GM18499 (cell line): ENCODE data around the gene PLCG2.

Source experiments
- ATAC-seq: cut with Tn5 transposase; IDR thresholded peaks from one replicate; pipeline ENCODE4 v1.9.1; 2021; ENCODE audit warnings: moderate number of reproducible peaks; ENCODE audit not compliant: insufficient read depth, unreplicated experiment

The PLCG2 gene

DNA sequence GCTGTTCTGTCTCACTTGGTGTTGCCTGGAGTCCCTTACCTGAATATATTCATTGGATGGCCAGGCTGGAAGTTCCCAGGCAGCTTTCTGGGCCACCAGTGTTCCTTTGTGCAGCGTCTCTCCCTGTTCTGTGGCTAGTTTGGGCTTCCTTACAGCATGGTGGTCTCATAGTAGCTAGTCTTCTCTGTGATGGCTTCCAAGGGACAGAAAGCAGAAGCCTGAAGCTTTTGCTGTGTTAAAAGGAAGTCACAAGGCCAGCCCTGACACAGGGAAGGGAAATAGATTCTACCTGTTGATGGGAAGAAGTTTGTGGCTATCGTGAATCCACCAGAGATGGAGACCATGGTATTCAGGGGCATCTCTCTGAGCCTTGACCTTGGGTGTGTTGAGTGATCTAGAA is 34.6 kb downstream of the PLCG2 start:
- ATAC-seq: no peak

DNA sequence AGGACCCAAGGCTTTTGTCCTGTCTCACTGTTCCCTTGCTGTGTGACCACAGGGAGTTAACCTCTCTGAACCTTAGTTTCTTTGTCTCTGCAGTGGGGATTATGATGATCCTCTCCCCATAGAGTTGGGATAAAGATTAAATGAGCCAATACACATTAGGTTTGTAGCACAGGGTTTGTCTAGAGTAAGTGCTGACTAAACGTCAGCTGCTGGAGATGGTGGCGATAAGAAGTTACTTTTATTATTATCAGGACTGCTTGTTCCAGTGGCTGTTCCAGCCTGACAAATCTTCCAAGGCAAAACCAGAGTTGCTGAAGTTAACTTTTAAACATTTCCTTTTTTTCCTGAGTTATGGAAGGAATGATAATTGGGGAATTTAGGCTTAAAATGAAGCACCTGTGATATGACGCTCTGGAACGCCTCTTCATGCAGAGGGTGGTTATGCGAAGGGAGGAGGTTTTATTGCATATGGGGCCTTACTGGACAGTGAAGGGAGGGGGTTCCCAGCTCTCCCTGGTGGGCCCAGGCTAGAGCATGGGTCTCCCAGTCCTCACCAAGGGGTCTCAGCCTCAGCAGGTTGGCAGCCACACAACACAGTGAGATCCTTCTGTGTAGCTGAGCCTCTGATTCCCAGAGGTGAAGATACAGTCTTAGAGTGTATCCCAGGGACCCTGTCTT is 35.8 kb downstream of the PLCG2 start:
- ATAC-seq: no peak

DNA sequence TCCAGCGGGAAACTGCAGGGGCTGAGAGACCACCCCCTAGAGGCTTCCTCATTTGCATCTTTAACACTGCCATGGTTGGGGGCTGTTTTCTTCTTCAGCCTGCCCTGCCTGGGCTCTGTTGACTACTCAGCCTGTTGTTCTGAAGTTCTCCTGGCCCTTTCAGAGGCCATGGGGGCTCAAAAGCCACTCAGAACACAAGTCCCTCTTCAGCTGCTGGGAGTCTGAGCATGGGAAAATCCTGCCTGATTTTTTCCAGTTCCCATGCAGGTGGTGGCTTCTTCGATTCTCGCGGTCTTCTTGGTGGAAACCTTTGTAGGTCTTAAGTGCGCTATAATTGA is 36.3 kb downstream of the PLCG2 start:
- ATAC-seq: no peak

DNA sequence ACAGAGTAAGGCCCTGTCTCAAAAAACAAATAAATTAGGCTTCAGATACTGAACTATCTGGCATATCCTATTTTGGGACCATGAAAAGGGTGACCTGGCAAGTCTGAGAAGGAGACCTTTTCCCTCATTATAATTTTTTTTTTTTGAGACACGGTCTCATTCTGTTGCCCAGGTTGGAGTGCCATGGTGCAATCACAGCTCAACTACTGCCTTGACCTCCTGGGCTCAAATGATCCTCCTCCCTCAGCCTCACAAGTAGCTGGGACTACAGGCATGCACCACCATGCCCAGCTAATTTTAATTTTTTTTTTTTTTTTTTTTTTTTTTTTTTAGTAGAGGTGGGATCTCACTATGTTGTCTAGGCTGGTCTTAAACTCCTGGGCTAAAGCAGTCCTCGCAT is 37.3 kb downstream of the PLCG2 start:
- no peak for ATAC-seq

DNA sequence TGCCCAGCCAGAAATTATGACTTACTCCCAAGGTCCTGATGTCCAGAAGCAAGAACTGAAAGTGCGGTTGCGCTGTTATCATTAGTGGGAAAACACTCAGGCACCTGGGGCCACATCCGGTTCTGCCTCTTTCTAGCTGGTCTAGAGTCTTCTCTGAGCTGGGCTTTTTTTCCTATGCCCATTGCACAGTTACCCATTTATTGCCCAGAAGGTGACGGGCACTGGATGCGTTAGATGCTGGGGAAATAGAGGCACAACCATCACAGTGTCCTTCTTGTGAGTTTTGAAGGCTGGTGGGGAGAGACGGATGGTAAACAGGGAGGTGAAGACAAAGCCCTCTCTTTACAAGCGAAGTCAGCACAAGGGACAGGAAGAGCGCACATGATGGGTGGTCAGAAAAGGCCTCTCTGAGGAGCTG is 37.7 kb downstream of the PLCG2 start:
- ATAC-seq: no peak

DNA sequence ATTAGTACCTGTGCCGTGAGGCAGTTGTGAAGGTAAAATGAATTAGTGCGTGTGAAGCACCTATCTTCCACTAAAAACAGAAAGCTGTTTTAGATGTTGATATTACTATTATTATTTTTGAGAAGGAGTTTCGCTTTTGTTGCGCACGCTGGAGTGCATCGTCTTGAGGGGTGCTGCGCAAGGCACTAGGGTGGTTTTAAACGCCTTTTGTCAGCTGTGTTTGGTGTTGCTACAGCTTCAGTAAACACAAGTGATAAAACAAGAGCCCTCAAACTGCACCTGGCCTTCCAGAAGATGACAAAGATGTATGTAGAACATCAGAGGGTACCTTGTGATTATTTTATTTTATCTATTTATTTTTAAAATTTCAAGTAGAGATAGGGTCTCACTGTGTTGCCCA is 38.2 kb downstream of the PLCG2 start:
- no peak for ATAC-seq

DNA sequence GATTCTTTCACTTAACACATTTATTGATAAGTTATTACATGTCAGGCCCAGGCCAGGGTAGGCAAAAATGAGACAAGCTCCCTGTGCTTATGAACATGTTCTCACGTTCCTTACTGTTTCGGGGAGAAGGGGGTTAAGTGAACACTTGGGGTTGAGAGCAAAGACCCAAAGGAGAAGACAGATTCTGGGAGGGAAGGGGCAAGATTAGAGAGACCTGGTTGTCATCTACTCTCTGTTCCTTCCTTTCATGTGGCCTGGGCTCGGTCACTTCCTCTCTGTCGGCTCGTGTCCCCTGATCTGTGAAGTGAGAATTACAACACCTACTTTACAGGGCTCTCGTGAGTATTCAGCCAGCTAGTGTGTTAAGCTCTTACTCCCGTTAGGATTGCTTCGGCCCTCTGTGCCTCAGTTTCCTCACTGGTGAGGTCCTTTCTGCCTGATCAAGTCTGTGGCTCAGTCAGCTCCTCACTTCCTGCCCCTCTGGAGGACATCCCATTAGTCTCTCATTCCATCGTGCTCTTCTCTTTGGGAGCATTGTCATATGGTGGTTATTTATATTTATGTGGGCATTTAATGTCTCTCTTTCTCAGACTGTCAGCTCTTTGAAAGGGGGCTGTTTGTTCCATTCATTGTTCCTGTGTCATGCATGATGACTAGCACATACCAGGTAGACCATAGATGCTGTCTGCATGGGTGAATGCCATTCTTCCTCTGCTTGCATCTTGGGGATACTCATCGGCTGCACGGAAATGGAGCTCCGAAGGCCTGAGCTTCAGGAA is 38.9 kb downstream of the PLCG2 start:
- ATAC-seq: no peak

DNA sequence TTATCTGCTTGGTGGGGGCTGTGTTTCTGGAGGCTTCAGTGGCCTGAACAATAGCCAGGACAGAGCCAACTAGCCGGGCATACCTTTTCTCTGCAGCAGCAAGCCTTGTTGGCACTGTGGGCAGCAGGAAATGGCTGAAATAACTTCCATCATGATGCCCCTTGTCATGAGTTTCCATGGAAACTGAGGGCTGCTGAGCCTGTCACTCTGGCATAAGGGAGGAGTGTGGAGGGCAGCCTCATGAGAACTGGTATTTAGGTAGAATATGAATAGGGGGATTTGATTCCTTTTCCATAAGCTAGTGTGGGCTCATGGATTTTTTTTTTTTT is 39.4 kb downstream of the PLCG2 start:
- no peak for ATAC-seq

DNA sequence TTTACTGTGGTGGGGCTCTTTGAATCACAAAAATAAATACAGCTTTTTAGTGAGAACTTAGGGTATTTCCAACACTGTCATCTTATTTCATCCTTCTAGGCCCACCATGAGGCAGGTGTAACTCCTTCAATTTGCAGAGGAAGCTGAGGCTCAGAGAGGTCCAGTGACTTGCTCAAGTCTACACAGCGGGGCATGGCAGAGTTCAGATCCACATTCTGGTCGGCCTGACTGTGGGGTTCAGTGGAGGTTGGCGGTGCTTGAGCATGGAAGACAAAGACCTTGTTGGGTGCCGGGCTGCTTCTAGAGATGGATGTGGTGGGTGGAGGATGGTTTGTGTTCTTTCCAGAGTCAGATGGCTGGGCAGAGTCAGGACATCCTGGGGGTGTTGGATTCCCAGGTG is 39.8 kb downstream of the PLCG2 start:
- ATAC-seq: no peak

DNA sequence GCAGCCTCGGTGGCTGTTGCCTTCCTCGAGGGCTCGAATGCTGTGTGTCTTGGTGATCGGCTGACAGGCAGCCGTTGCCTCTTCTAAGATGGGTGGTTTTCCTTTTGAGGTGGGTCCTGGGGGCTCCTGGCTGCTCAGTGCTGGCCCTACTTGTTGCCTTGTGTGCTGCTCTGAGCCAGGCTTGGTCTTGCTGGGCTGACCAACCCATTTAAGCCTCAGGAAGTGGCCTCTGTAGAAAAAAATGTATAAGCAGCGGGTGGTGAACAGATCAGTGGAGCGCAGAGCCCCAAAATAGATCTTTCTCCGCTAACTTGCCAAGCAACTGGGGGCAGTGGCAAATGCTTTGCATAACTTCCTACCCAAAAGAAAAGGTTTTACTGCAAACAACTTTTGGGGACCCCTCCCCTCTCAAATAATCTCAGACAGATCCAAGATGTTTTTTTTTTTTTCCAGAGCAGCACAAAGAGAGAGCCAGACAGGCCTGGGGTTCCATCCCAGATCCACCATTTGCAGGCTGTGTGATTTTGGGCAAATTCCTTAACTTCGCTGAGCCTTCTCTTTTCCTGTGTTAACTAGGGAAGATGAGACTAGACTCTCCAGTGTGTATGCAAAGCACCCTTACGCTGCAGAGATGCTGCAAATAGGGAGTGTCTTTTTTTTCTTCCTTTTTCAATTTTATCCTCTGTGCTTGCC is 42.5 kb downstream of the PLCG2 start:
- ATAC-seq: peak; percentile 31

DNA sequence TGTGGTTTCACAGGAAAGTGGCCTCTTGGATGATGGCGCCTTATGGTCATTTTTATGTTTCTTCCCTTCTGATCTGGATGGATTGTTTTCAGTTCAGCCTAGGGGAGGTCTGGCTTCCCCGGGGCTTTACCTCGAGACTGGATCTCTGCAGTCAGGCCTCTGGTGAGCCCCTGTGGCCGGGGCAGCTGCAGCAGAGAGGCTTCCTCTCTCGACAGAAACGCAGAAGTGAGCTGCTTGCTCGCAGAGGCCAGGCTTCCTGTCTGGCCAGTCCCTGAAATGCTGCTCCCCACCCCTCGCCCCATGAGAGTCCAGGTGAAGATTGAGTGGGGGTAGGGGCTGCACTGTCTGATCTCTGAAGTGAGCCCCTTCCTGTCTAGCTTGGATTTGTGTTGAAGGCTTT is 44.0 kb downstream of the PLCG2 start:
- no peak for ATAC-seq

DNA sequence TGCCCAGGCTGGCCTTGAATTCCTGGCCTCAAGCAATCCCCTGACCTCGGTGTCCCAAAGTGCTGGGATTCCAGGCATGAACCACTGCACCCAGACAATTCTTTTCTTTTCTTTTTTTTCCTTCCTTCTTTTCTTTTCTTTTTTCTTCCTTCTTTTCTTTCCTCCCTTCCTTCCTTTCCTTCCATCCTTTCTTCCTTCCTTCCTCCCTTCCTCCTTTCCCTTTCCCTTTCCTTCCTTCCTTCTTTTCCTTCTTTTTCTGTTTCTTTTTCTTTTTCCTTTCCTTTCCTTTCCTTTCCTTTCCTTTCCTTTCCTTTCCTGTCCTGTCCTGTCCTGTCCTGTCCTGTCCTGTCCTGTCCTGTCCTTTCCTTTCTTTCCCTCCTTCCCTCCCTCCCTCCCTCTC is 44.6 kb downstream of the PLCG2 start:
- ATAC-seq: no peak

DNA sequence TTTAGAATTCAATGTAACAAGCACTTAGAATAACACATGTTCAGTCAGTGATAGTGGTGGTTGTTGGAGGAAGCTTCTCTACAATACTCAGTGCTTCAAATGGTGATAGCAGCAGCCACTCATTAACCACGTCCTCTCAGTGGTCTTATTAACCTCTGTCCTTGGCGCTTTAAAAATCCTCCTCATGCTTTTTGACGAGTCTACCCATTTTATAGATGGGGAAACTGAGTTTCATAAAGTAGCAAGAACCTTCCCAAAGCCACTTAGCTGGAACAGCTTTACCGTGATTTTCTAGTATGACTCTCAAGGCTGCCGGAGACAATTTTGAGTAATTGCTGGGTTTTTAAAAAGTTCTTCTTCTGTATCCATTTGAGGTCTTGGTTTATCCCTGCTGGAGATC is 47.4 kb downstream of the PLCG2 start:
- ATAC-seq: no peak

DNA sequence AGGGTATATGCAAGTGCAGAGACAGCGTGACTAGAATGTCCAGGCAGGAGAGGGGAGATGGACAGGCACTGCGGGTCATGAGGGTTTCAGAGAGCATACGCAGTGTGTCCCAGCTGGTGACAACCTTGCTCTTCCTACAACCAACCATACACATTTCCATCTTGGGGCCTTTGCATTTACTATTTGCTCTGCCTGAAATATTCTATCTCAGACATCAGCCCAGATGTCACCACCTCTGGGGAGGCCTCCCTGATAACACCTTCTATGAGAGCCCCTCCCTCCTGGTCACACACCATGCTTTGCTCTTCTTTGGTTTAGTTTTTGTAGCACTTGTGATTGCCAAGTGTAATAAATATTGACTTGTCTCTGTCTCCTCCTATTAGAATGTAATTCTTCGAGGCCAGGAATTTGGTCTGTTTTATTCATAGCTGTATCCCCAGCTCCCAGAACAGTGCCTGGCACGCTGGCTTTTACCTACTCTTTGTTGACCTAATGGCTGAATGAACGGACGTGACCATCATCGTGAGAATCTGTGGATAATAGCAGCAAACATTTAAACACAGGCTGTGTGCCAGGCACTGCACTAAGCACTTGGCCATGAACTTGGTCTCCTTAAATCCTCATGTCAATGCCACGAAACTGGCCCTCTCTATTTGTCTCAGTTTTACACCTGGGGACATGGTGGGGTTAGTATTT is 51.9 kb downstream of the PLCG2 start:
- ATAC-seq: no peak

DNA sequence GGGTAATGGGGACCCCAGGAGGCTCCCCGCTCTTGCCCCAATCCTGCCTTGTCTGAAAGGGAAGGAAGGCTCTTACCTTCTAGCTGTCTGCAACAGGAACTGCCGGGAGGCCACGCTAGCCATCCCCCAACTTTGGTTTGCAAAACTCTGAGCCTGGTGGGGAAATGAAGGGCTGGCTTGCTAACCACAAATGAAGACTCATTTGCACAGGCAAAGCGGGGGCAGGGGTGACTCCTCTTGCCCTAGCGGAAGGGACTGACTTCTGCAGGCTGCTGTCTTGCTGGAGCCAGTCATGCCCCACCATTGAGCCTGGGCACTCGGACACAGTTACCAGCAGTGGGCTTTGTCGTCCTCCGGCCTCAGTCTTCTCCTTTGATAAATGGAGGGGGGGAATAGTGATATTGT is 52.6 kb downstream of the PLCG2 start:
- peak; percentile 41 for ATAC-seq

DNA sequence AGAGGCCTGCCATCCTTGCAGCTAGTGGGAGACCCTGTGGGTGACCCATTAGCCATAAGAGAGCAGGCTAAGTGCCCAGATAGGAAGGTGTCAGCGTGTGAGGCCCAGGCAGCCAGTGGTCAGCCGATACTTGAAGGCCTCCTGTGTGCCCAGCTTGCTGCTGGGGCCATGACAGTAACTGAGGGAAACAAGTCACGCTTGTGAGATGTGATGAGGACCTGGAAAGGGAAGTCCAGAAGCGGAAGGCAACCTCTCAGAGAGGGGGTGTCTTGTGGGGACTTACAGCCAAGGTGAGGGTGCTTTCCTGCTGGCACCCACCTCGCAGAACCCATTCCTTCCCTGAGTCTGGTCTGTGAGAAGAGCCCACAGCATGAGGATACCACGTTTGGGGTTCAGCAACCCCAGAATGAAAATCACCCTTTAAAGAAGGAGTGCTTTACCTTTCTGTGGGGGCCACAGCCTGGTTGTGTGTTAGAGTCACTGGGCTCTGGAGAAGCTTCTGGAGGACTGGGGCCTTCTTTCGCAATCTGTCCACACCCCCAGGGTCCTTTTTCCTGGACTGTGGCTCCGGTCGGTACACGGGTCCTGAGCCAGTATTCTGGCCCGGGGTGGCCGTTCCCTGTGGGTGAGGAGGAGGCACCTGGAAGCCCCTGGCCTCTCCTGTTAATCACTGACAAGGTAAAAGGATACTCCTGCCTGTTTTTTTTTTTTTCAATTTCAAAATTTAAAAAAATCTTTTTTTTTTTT is 53.9 kb downstream of the PLCG2 start:
- no peak for ATAC-seq

DNA sequence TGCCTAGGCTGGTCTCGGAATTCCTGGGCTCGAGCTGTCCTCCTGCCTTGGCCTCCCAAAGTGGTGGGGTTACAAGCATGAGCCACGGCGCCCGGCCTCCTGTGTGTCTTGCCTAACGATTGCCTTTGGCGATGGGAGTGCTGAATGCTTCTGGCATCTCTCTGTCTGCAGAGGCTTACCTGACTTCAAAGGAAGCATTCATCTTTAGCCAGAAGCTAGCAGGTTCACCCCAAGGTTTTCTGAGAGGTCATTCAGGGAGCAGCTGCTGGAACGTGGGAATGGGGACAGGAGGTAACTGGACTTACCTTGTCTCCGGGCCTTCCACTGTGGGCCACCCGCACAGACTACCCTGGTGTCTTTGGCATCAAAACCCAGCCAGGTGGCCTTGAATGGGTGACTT is 54.7 kb downstream of the PLCG2 start:
- no peak for ATAC-seq

DNA sequence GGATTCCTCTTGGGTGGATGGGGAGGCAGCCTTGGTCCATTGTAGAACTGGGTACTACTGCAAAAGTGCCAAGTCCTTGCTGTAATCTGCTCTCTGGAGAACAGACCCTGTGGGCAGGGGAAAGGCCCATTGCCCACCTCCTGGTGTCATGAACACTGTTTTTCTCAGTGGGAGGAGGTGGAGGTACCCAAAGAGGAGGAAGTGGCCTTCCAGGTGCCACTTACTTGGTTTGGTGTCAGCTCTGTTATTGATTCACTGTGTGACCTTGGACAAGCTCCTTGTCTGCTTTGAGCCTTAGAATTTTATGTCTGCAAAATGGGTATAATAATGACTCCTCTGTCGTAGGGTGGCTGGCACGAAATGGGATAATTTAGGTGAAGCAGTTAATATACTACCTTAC is 55.8 kb downstream of the PLCG2 start:
- ATAC-seq: no peak

DNA sequence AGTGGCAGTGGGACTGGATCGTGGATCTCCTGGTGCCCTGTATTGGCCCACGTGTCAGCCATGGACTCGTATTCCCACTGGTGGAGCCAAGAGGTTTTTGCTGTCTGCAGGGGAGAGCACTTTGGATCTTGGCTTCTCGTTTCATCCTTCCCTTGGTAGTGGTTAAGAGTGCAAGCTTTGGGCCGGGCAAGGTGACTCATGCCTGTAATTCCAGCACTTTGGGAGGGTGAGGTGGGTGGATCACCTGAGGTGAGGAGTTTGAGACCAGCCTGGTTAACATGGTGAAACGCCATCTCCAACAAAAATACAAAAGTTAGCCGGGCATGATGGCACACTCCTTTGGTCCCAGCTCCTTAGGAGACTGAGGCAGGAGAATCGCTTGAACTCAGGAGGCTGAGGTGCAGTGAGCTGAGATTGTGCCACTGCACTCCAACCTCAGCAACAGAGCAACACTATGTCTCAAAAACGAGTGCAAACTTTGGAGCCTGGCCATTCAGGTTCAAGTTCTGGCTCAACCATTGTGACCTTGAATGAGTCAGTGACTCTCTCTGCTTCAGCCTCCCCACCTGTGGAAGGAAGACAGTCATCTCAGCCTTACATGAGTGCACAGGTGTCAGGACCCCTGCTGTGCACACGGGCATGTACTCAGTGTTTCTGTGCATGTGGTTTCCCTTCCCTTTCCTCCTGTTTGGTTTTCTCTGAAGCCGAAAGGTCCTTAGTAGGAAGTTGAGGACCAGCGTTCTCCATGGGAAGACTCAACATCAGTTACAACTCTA is 57.4 kb downstream of the PLCG2 start:
- ATAC-seq: peak; percentile 56

DNA sequence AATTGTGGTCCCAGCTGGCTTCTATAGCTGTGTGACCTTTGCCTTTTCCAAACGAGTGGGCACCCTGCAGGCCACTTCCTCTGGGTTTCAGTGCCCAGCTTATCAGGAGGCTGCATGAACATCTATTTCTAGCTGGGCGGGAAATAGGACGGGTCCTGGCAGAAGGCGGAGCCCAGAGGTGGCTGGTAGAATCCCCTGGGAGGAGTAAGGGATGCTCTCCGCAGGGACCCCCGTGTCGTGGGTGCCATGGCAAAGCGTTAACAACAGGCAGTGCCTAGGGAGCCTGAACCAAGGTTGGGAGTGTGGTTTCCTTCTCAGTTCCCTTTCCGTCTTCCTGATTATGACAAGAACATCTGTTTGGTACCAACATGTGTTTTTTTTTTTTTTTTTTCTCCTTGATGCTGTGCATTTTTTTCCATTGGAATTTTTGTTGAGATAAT is 58.2 kb downstream of the PLCG2 start:
- ATAC-seq: no peak
